ENCODE results near the gene ACVR2A.

The ACVR2A gene

GRCh38 chr2:147924647-147925046 lies 79.8 kb downstream of the ACVR2A start:
- DNase-seq (ENCODE audit: low read depth in 1 of 2, low spot score in 1 of 2) = no peak

DNA sequence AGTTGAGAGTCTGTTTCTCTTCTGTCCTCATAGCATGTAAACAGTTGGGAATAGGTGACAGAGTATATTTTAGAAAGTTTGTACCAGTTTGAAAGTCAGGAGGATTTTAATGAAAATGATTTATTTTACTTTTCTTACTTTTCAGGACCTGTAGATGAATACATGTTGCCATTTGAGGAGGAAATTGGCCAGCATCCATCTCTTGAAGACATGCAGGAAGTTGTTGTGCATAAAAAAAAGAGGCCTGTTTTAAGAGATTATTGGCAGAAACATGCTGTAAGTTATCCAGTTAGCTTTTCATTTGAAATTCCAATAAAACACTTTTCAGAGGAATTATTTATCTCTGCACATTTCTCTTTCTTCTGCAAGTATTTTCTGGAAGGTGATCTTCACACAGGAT lies 81.1 kb downstream of the ACVR2A start:
- DNase-seq (ENCODE audit: low read depth in 1 of 2, low spot score in 1 of 2) = no peak

DNA sequence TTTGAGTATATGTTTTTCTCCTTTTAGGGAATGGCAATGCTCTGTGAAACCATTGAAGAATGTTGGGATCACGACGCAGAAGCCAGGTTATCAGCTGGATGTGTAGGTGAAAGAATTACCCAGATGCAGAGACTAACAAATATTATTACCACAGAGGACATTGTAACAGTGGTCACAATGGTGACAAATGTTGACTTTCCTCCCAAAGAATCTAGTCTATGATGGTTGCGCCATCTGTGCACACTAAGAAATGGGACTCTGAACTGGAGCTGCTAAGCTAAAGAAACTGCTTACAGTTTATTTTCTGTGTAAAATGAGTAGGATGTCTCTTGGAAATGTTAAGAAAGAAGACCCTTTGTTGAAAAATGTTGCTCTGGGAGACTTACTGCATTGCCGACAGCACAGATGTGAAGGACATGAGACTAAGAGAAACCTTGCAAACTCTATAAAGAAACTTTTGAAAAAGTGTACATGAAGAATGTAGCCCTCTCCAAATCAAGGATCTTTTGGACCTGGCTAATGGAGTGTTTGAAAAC lies 82.3 kb downstream of the ACVR2A start:
- DNase-seq (ENCODE audit: low read depth in 1 of 2, low spot score in 1 of 2) = no peak

DNA sequence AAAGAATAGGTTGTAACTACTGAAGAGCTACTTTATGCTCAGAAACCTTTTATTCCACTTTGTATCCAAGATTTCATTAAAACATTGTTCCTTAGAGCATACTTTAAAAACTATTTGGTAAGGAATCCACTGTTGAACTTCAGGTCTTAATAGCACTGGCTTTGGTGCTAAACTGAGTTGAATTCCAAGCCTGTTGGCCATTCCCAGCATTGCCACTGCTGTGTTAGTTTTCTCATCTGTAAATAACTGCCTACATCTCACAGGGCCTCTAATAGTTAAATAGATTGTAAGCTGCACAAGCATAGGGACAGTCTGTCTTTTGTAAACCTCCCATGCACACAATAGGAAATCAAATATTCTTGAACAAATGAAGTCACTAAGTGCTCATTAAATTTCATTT lies 89.1 kb downstream of the ACVR2A start:
- no peak for DNase-seq (ENCODE audit: low read depth in 1 of 2, low spot score in 1 of 2)

GRCh38 chr2:147934881-147935620 lies 90.2 kb downstream of the ACVR2A start:
- no peak for DNase-seq (ENCODE audit: low read depth in 1 of 2, low spot score in 1 of 2)

- no peak for DNase-seq (ENCODE audit: low read depth in 1 of 2, low spot score in 1 of 2)
Observed at GRCh38 chr2:147937744-147938349, 93.0 kb downstream of the ACVR2A start.

- DNase-seq (ENCODE audit: low read depth in 1 of 2, low spot score in 1 of 2) = no peak
Observed at GRCh38 chr2:147939313-147939712, 94.5 kb downstream of the ACVR2A start.

GRCh38 chr2:147945660-147946059 lies 100.8 kb downstream of the ACVR2A start:
- no peak for DNase-seq (ENCODE audit: low read depth in 1 of 2, low spot score in 1 of 2)

DNA sequence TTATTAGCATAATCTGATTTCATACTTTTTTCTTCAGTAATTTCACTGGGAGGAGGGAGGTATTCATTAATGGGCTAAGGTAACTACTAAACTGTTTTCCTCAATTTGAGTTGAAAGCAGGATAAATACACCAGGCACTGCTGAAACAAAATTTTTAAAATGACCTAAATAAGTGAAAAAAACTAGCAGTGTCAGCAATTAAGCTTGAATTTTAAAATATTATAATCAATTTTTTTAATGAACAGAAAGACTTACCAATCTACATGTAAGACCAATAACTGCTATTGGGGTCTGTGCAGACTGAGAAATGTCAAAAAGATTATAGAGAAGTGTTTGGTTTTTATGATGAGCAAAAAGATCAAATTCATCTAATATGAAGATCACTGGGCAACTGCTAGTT lies 107.3 kb downstream of the ACVR2A start:
- DNase-seq (ENCODE audit: low read depth in 1 of 2, low spot score in 1 of 2) = no peak

DNA sequence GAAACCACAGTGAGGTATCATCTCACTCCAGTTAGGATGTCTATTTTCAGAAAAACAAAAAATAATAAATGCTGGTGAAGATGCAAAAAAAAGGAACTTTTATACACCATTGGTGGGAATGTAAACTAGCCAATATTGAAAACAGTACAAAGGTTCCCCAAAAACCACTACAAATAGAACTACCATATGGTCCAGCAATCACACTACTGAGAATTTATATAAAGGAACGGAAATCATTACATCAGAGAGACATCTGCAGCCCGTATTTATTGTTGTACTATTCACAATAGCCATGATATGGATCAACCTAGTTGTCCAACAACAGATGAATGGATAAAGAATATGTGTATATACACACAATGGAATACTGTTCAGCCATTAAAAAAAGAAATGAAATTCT lies 123.7 kb downstream of the ACVR2A start:
- no peak for DNase-seq (ENCODE audit: low read depth in 1 of 2, low spot score in 1 of 2)

GRCh38 chr2:147976102-147976501 lies 131.3 kb downstream of the ACVR2A start:
- no peak for DNase-seq (ENCODE audit: low read depth in 1 of 2, low spot score in 1 of 2)

- no peak for DNase-seq (ENCODE audit: low read depth in 1 of 2, low spot score in 1 of 2)
Observed at GRCh38 chr2:147977679-147978078, 132.8 kb downstream of the ACVR2A start.

All from activated T-helper 1 cell treated with anti-CD3 and anti-CD28 coated beads, Interleukin-2, amount 50 U/mL, for 16 hours (primary cell).